Epidermal melanocyte (primary cell): ENCODE measurements around the gene ECHS1.

Experiments
- DNase-seq: peaks from one replicate; pipeline ENCODE4 v3.0.0; 2011; ENCODE audit warnings: low spot score; ENCODE audit not compliant: insufficient read length

ECHS1 gene

GRCh38 chr10:133358162-133358924 lies 14.8 kb downstream of the ECHS1 start:
- no peak for DNase-seq

- DNase-seq: peak; percentile 68
Measured at GRCh38 chr10:133357285-133358161, 15.6 kb downstream of the ECHS1 start, which contains the start of gene FUOM. Gene FUOM, minus strand, starts transcription at chr10:133358019. Its CDS starts 12 bp downstream, at chr10:133358007.

GRCh38 chr10:133356549-133357284 lies 16.4 kb downstream of the ECHS1 start:
- no peak for DNase-seq

- no peak for DNase-seq
Measured at GRCh38 chr10:133355991-133356390, 17.2 kb downstream of the ECHS1 start.

GRCh38 chr10:133355266-133355665 lies 17.9 kb downstream of the ECHS1 start:
- no peak for DNase-seq

GRCh38 chr10:133354672-133355240 lies 18.4 kb downstream of the ECHS1 start:
- no peak for DNase-seq

- DNase-seq: no peak
Measured at GRCh38 chr10:133353988-133354605, 19.1 kb downstream of the ECHS1 start.

- DNase-seq: no peak
Measured at GRCh38 chr10:133353202-133353959, 19.8 kb downstream of the ECHS1 start.

- DNase-seq: no peak
Measured at GRCh38 chr10:133351408-133352318, 21.5 kb downstream of the ECHS1 start.

GRCh38 chr10:133350950-133351329 lies 22.2 kb downstream of the ECHS1 start:
- DNase-seq: no peak

GRCh38 chr10:133350283-133350949 lies 22.7 kb downstream of the ECHS1 start:
- DNase-seq: no peak

- DNase-seq: no peak
Measured at GRCh38 chr10:133349577-133350011, 23.6 kb downstream of the ECHS1 start.

- DNase-seq: no peak
Measured at GRCh38 chr10:133349160-133349568, 24.0 kb downstream of the ECHS1 start.

- DNase-seq: no peak
Measured at GRCh38 chr10:133347710-133348517, 25.2 kb downstream of the ECHS1 start.

GRCh38 chr10:133346413-133346812 lies 26.7 kb downstream of the ECHS1 start:
- DNase-seq: no peak

GRCh38 chr10:133344236-133344635 lies 28.9 kb downstream of the ECHS1 start:
- DNase-seq: no peak

- DNase-seq: no peak
Measured at GRCh38 chr10:133343558-133343957, 29.6 kb downstream of the ECHS1 start.

GRCh38 chr10:133342942-133343341 lies 30.2 kb downstream of the ECHS1 start:
- DNase-seq: no peak
